ENCODE data around the gene CCDC196. TPM values are rescaled to one million over a fixed set of nuclear protein-coding genes. Genes with fewer than 3 reads are reported as not detected.

The CCDC196 gene
- total RNA-seq, 4 donors from 2014 or later: not detected

- peaks cover 0 to under 1% (median 0%) of the 10 kb centered on the region in 3 donors for H3K9me3 ChIP-seq
- no peaks in the 10 kb centered on the region for H3K27me3 ChIP-seq
- no peaks in the 10 kb centered on the region for H3K36me3 ChIP-seq
- no peak overlapping the region for H3K4me3 ChIP-seq
- H3K27ac ChIP-seq: no peak overlapping the region
- TF ChIP-seq POLR2A (IDR thresholded peaks at IDR 0.05): no peak
- ATAC-seq: no peak
- no peaks in the 10 kb centered on the region for H3K4me1 ChIP-seq
Measured at GRCh38 chr14:66445936-66446335, 40.2 kb upstream of the CCDC196 start.

- Histone ChIP-seq H3K4me3 (no peak overlapping the region), H3K27ac (no peak overlapping the region), H3K9me3 (no peaks in the 10 kb centered on the region), H3K4me1 (no peaks in the 10 kb centered on the region), H3K36me3 (no peaks in the 10 kb centered on the region), H3K27me3 (no peaks in the 10 kb centered on the region)
- no peak for ATAC-seq
- WGBS, 2 donors (ENCODE audit: low coverage in 1 of 2): 73 to 88% methylated on average over 2 to 3 of the region's 3 CpGs
- no peak for TF ChIP-seq EP300 (IDR thresholded peaks at IDR 0.05)
- no peak for TF ChIP-seq POLR2AphosphoS5 (IDR thresholded peaks at IDR 0.05)
- no peak for TF ChIP-seq CTCF (IDR thresholded peaks at IDR 0.05)
- no peak for TF ChIP-seq POLR2A (IDR thresholded peaks at IDR 0.05)
Measured at GRCh38 chr14:66453469-66453868, 32.7 kb upstream of the CCDC196 start.

GRCh38 chr14:66459603-66460002 is 26.6 kb upstream of the CCDC196 start:
- no peak for TF ChIP-seq EP300 (IDR thresholded peaks at IDR 0.05)
- TF ChIP-seq POLR2AphosphoS5 (IDR thresholded peaks at IDR 0.05): no peak
- TF ChIP-seq POLR2A (IDR thresholded peaks at IDR 0.05): no peak
- TF ChIP-seq CTCF (IDR thresholded peaks at IDR 0.05): no peak
- no peaks in the 10 kb centered on the region for H3K36me3 ChIP-seq
- no peaks in the 10 kb centered on the region for H3K27me3 ChIP-seq
- ATAC-seq: no peak
- H3K4me1 ChIP-seq: no peaks in the 10 kb centered on the region
- no peak overlapping the region for H3K4me3 ChIP-seq
- H3K9me3 ChIP-seq: no peaks in the 10 kb centered on the region
- no peak overlapping the region for H3K27ac ChIP-seq

- Histone ChIP-seq H3K4me1 (no peaks in the 10 kb centered on the region), H3K27ac (no peak overlapping the region), H3K27me3 (no peaks in the 10 kb centered on the region), H3K9me3 (no peaks in the 10 kb centered on the region), H3K36me3 (no peaks in the 10 kb centered on the region), H3K4me3 (no peak overlapping the region)
- WGBS, 2 donors (ENCODE audit: low coverage in 1 of 2): 90 to 98% methylated on average over 3 of the region's 3 CpGs
- ATAC-seq: no peak
- TF ChIP-seq POLR2A (IDR thresholded peaks at IDR 0.05): no peak
- no peak for TF ChIP-seq EP300 (IDR thresholded peaks at IDR 0.05)
- TF ChIP-seq CTCF (IDR thresholded peaks at IDR 0.05): no peak
- no peak for TF ChIP-seq POLR2AphosphoS5 (IDR thresholded peaks at IDR 0.05)
Measured at GRCh38 chr14:66464261-66464660, 21.9 kb upstream of the CCDC196 start.

GRCh38 chr14:66468778-66469367 is 17.3 kb upstream of the CCDC196 start:
- TF ChIP-seq CTCF (IDR thresholded peaks at IDR 0.05): no peak
- TF ChIP-seq POLR2AphosphoS5 (IDR thresholded peaks at IDR 0.05): no peak
- no peak for TF ChIP-seq EP300 (IDR thresholded peaks at IDR 0.05)
- TF ChIP-seq POLR2A (IDR thresholded peaks at IDR 0.05): no peak
- H3K4me1 ChIP-seq: no peaks in the 10 kb centered on the region
- 80 to 81% methylated on average over 2 of the region's 2 CpGs for WGBS, 2 donors (ENCODE audit: low coverage in 1 of 2)
- no peaks in the 10 kb centered on the region for H3K27me3 ChIP-seq
- no peak overlapping the region for H3K27ac ChIP-seq
- no peak for ATAC-seq
- H3K36me3 ChIP-seq: no peaks in the 10 kb centered on the region
- H3K4me3 ChIP-seq: no peak overlapping the region
- H3K9me3 ChIP-seq: peaks cover 0 to 12% (median 0%) of the 10 kb centered on the region in 3 donors

Data from gastroesophageal sphincter (tissue), 4 donors.